Stimulated activated CD8-positive, alpha-beta memory T cell treated with anti-CD3 and anti-CD28 coated beads, Interleukin-15, amount 100 ng/mL, for 1 hour (primary cell): ENCODE results near the gene UNCX.

Experiments
- DNase-seq: peaks from one replicate; pipeline ENCODE4 v3.0.0-alpha.2; 2020; ENCODE audit warnings: low read depth

The UNCX gene

GRCh38 chr7:1243964-1244416 is 11.3 kb downstream of the UNCX start:
- no peak for DNase-seq

GRCh38 chr7:1244700-1245523 is 12.2 kb downstream of the UNCX start:
- no peak for DNase-seq

- no peak for DNase-seq
These were observed 12.9 kb downstream of the UNCX start for GRCh38 chr7:1245524-1246050.

GRCh38 chr7:1246160-1246870 is 13.6 kb downstream of the UNCX start:
- no peak for DNase-seq

GRCh38 chr7:1246871-1247526 is 14.3 kb downstream of the UNCX start:
- DNase-seq = no peak

GRCh38 chr7:1247527-1248041 is 14.9 kb downstream of the UNCX start:
- DNase-seq = no peak

GRCh38 chr7:1248143-1248915 is 15.7 kb downstream of the UNCX start:
- no peak for DNase-seq

GRCh38 chr7:1248916-1249581 is 16.4 kb downstream of the UNCX start:
- no peak for DNase-seq

GRCh38 chr7:1249731-1250130 is 17.1 kb downstream of the UNCX start:
- no peak for DNase-seq

- no peak for DNase-seq
These were observed 18.2 kb downstream of the UNCX start for GRCh38 chr7:1250901-1251300.

- DNase-seq = no peak
These were observed 19.3 kb downstream of the UNCX start for GRCh38 chr7:1251796-1252539.

GRCh38 chr7:1252540-1253090 is 19.9 kb downstream of the UNCX start:
- DNase-seq = no peak

GRCh38 chr7:1253681-1254181 is 21.1 kb downstream of the UNCX start:
- no peak for DNase-seq

GRCh38 chr7:1254281-1255079 is 21.8 kb downstream of the UNCX start:
- no peak for DNase-seq

- no peak for DNase-seq
These were observed 22.6 kb downstream of the UNCX start for GRCh38 chr7:1255080-1255816.

GRCh38 chr7:1255817-1256340 is 23.2 kb downstream of the UNCX start:
- no peak for DNase-seq

- no peak for DNase-seq
These were observed 23.9 kb downstream of the UNCX start for GRCh38 chr7:1256621-1257020.

GRCh38 chr7:1257221-1257620 is 24.5 kb downstream of the UNCX start:
- DNase-seq = no peak
